ENCODE data around the gene ASH1L.
"Not testable (repeated sequence)": the region's sequence is repeated elsewhere in the genome, so short reads cannot be mapped to it uniquely, and the experiment has no call there.

ASH1L gene

GRCh38 chr1:155562581-155563376, at the start of gene ASH1L:
ASH1L (minus strand) TSS chr1:155562803; CDS start chr1:155521519, 41,284 bp downstream.
- Histone ChIP-seq H3K27ac (peak within 1 kb of the TSS; percentile 99), H3K36me3 (peaks cover 5% of the 10 kb centered on the region), H3K27me3 (no peaks in the 10 kb centered on the region), H3K9me3 (no peaks in the 10 kb centered on the region), H3K4me3 (ENCODE audit: low read depth in 1 of 2, low read length in 1 of 2) (peak within 1 kb of the TSS; percentile 77 to 90), H3K4me1 (ENCODE audit: control insufficient read depth in 1 of 2, insufficient read depth in 1 of 2, low read depth in 1 of 2, low read length in 1 of 2) (peaks cover 19 to 29% of the 10 kb centered on the region in 2 experiments)
- TF ChIP-seq CTCF (IDR thresholded peaks at IDR 0.05), result peak; percentile 32

GRCh38 chr1:155610257-155610647, 47.6 kb upstream of the ASH1L start:
- H3K9me3 ChIP-seq; H3K4me1 ChIP-seq (ENCODE audit: control insufficient read depth in 1 of 2, insufficient read depth in 1 of 2, low read depth in 1 of 2, low read length in 1 of 2); H3K27me3 ChIP-seq; H3K36me3 ChIP-seq; H3K27ac ChIP-seq: not testable (repeated sequence)
- H3K4me3 ChIP-seq (ENCODE audit: low read depth in 1 of 2, low read length in 1 of 2), result peak overlapping the region; percentile 75

- no peak for TF ChIP-seq CTCF (IDR thresholded peaks at IDR 0.05)
- Histone ChIP-seq H3K4me3 (ENCODE audit: low read depth in 1 of 2, low read length in 1 of 2) (peak within 1 kb of the TSS; percentile 75), H3K9me3 (no peaks in the 10 kb centered on the region), H3K4me1 (ENCODE audit: control insufficient read depth in 1 of 2, insufficient read depth in 1 of 2, low read depth in 1 of 2, low read length in 1 of 2) (peaks cover 5 to 6% of the 10 kb centered on the region in 2 experiments), H3K27ac (peak within 1 kb of the TSS; percentile 58), H3K36me3 (peaks cover 5% of the 10 kb centered on the region), H3K27me3 (no peaks in the 10 kb centered on the region)
These were observed 47.1 kb upstream of the ASH1L start, which contains the start of gene MSTO1 for GRCh38 chr1:155609515-155610256. MSTO1 (plus strand) TSS chr1:155610218; CDS start chr1:155610249, 31 bp downstream.

- TF ChIP-seq CTCF (IDR thresholded peaks at IDR 0.05), result no peak
- no peaks in the 10 kb centered on the region for H3K9me3 ChIP-seq
- H3K36me3 ChIP-seq, result peaks cover 5% of the 10 kb centered on the region
- H3K27me3 ChIP-seq, result no peaks in the 10 kb centered on the region
- H3K4me3 ChIP-seq (ENCODE audit: low read depth in 1 of 2, low read length in 1 of 2), result no peak overlapping the region
- H3K27ac ChIP-seq, result no peak overlapping the region
- peaks cover 5 to 6% of the 10 kb centered on the region in 2 experiments for H3K4me1 ChIP-seq (ENCODE audit: control insufficient read depth in 1 of 2, insufficient read depth in 1 of 2, low read depth in 1 of 2, low read length in 1 of 2)
These were observed 46.3 kb upstream of the ASH1L start for GRCh38 chr1:155608888-155609225.

- H3K4me1 ChIP-seq (ENCODE audit: control insufficient read depth in 1 of 2, insufficient read depth in 1 of 2, low read depth in 1 of 2, low read length in 1 of 2), result peaks cover 5 to 6% of the 10 kb centered on the region in 2 experiments
- H3K27ac ChIP-seq, result no peak overlapping the region
- H3K9me3 ChIP-seq, result no peaks in the 10 kb centered on the region
- H3K36me3 ChIP-seq, result peaks cover 5% of the 10 kb centered on the region
- no peak for TF ChIP-seq CTCF (IDR thresholded peaks at IDR 0.05)
- H3K27me3 ChIP-seq, result no peaks in the 10 kb centered on the region
- H3K4me3 ChIP-seq (ENCODE audit: low read depth in 1 of 2, low read length in 1 of 2), result no peak overlapping the region
These were observed 45.1 kb upstream of the ASH1L start for GRCh38 chr1:155607708-155608107.

- not testable (repeated sequence) for H3K27ac ChIP-seq; H3K4me3 ChIP-seq (ENCODE audit: low read depth in 1 of 2, low read length in 1 of 2); H3K4me1 ChIP-seq (ENCODE audit: control insufficient read depth in 1 of 2, insufficient read depth in 1 of 2, low read depth in 1 of 2, low read length in 1 of 2); H3K9me3 ChIP-seq; H3K36me3 ChIP-seq
- peaks cover 18% of the 10 kb centered on the region for H3K27me3 ChIP-seq
These were observed 37.4 kb upstream of the ASH1L start for GRCh38 chr1:155599828-155600572.
